ENCODE data around the gene LRRC52.

Gene LRRC52, protein sequence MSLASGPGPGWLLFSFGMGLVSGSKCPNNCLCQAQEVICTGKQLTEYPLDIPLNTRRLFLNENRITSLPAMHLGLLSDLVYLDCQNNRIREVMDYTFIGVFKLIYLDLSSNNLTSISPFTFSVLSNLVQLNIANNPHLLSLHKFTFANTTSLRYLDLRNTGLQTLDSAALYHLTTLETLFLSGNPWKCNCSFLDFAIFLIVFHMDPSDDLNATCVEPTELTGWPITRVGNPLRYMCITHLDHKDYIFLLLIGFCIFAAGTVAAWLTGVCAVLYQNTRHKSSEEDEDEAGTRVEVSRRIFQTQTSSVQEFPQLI

DNA sequence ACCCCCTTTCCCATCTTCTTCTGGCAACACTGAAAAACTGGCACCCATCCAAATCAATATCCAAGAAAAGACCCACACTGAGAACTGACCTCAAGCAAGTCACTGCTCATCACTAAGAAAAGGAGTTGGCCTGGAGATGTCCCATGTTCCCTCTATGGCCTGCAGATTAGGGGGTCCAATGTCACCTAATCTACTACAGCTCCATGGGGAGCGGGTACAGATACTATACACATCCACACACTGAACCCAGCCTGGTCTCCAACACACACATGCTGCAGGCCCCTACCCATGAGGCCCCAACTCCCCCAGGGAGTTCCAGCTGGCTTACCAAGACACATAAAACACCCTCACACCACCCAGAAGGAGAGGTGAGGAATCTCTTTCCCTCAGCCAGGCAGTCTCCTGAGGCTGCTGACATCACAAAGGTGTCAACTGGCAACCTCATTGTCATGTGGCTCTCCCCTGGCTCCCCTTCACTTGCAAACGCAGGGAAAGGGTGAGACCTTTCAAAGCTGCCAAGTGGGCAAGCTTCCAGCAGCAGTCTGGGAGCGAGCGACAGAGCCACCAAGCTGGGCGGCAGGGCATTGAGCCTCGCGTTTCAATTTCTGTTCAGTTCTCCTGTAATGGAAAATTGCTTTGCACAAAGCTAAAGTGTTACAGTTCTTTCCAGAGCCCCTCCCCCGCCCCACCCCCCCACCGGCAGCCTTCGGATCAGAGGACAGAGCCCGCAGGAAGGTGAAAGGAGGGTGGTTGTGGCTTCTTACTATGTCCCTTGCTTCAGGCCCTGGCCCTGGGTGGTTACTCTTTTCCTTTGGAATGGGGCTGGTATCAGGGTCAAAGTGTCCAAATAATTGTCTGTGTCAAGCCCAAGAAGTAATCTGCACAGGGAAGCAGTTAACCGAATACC lies at the start of gene LRRC52:
Gene LRRC52 (plus strand): TSS at position 469 of the 907 bp plus-strand sequence. CDS start 297 bp downstream, at position 766.
- DNase-seq (ENCODE audit: low spot score) = no peak

DNA sequence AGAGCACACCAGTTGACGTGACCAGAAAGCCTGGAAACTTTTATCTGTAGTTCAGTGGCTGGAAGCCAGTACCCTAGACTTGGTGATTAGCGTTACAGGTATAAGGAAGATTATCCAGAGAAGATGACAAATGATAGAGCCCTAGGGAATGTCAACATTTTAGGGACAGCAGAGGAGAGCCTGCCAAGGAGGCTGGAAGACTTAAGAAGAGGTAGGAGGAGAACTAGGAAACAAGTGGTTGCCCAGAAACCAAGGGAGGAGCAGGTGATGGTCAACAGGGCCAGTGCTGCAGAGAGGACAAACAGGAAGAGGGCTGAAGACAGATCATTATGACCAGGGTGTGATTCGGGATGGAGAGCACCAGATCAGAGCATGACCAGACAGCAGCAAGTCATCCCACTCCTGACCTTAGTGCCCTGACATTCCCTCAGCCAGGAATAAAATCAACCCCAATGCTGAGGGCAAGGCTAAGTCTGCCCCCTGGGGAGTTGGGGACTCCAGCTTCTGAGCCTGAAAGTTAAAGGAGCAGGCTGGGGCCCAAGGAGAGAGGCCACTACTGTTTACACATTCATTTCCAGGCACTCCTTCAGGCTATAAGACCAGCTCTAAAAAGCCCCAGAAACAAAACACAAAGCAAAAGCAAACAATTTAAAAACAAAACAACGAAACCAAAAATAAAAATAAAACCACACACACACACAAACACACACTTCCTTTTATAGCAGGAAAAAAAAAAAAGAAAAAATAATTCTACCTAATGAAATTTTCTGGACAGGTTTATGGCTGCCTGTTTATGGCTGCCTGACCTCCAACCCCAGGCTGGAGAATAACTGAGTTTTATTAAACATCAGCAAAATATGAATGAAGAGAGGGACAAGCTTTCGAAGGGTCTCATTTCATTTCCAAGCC lies 48.6 kb upstream of the LRRC52 start:
- no peak for DNase-seq (ENCODE audit: low spot score)

DNA sequence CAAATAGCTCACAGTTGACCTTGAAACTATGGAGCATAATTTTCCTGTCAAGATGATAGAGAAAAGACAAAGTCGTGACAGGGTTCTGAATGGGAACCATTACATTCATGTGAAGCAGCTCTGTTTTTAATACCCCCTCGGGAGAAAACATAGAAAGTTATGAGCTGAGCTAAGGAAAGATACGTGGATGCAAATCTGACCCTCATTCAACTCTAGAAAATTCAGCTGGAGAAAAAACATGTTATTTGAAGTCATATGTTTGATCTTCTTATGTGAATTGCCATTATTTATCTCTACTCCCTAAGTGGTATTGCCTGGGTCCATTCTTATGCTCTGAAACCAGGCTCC lies 48.0 kb upstream of the LRRC52 start:
- DNase-seq (ENCODE audit: low spot score) = no peak

DNA sequence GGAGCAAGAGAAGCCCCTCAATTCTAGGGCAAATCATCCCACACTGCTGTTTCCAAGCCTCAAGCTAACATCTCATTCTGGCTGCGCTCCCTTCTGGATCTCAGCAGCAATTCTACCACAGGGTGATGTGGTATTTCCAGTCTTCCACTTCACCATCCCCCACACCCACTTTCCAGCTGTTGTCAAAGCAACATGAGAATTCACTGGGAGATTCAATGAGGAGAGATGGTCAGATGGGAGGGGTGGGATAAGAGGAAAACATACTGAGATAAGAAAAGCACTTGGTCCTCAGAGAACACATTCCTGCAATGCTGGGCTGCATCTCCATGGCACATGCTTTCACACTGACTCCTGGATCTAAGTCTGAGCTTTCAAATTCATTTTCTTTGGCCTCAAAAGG lies 47.3 kb upstream of the LRRC52 start:
- DNase-seq (ENCODE audit: low spot score) = no peak

DNA sequence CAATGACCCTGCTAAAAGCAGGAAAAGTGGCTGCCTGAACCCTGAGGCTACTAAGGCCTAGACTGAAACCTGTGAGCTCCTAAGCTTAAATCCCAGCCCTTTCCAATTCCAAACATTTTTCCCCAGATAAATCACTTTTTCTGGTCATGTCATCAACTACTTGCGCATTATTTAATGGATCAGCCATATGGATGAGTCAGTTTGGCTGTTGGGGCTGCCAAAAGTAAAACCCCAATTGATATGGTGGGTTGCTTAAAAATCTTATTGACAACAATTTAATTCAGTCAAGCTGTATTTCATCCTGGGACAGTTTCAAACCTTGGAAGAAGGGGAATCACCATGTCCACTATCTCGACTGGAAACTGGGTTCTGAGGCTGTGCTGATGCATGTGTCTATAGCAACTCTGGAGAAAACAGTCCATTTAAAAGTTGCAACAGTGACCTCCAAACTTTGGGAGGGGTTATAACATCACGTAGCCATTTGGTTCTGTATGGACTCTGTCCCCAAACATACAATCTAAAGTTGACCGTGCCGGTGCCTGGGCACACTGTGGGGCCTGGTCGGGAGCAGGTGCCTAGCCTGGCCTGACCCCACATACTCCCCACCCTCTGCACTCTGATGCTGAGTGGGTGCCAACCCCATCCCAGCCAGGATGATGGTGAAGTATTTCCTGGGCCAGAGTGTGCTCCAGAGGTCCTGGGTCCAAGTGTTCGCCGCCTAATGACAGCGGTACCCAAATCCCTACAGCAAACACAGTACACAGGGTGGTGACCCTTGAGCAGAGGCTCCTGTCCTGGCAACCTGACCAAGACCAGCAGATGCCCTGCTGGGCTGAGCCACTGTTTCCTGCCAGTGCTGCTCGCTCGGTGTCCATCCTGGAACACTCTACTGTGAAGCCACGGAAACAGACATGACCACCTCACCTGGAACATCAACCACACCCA lies 46.5 kb upstream of the LRRC52 start:
- no peak for DNase-seq (ENCODE audit: low spot score)

DNA sequence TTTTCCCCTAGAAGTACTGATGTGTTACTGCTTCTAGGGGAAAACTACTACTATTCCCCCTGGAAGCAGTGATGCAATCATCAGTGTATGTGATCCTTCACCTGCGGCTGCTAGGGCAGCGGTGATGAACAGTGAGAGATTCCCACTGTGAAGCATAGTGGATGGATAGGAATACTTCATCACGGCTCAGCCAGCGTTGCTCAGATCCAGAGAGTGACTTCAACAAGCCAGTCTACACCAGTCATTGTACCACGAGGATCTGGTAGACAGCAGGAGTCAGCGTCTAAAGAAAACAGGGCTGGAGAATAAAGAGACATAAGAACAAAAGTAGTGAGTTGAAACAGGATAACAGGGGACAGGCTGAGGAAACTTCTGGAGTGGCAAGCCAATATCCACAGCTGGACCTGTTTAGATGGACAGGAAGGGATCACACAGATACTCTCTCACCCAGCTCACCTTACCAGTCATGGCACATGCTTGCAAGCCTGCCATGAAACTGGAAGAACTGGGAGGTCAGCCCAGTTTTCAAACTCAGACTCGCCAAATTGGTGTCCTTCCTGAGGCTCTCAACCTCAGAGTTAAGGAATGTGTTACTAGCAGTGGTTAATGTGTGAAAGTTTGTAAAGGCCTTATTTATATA lies 42.4 kb upstream of the LRRC52 start:
- no peak for DNase-seq (ENCODE audit: low spot score)

DNA sequence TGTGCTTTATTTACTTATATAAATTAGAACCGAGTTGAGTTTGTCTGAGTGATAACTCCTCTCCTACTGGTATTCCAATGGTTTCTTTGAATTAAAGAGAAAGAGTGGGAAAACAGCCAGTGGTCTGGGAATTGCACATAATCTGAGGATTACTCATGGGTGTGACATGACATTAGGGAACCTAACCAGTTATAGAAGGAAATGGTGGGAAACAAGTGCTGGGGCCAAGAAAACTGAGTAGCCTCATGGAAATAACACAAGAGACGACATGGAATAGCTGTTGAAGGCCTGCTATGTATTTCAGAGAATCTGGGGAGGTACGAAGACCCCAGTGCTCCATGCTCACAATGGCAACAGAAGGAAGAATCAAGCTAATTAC lies 41.8 kb upstream of the LRRC52 start:
- no peak for DNase-seq (ENCODE audit: low spot score)

DNA sequence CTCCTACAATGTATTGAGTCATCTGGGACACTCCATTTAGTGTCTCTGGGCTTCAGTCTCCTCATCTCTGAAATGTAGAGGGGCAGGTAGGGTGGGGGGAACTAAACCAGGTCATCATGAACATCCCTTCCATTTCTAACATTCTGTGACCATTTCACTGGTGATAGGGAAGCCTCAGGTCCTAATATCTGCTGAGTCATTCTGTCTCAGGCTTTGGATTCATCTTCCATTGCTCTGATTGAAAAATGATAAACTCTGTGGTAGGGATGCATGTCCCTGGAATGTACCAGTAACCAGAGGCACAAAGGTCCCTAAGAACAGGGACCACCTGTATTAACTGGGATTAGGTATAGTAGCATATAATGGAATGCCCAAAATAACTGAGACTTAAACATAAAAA lies 36.2 kb upstream of the LRRC52 start:
- DNase-seq (ENCODE audit: low spot score) = no peak

DNA sequence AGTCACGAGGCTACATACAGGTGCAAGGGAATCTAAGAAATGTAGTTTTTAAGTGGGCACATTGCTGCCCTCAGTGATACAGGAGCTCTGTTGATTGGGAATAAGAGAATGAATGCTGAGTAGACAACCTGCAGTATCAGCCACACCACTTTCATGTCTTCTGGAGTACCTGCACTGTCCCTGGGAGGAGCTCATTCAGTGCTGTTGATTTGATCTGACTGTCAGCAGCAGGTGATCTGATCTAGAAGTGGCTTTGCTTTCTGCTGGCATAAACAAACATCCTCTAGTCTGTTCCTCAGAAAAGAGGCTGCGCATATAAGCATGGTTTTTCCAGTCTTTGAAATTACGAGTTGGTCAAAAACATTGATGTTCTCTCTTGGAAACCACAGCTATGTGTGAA lies 35.5 kb upstream of the LRRC52 start:
- DNase-seq (ENCODE audit: low spot score) = no peak

DNA sequence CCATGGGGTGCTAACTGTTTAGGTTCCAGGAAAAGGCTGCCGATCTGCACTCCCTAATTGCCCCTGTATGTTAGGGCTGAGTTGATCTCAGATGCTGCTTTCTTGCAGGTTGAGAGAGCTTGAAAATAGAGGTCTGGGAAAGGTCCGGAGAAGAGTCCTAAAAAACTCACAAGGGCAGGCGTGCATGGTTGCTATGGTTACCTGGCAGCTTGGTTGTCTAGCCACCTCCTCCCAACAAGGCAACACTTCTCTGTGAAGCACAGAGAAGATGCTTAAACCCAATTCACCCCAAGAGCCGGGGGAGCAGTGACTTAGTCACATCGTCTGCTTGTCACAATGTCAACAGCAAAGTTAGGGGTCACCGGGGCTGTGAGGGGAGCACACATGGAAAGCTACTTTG lies 31.0 kb upstream of the LRRC52 start:
- no peak for DNase-seq (ENCODE audit: low spot score)

DNA sequence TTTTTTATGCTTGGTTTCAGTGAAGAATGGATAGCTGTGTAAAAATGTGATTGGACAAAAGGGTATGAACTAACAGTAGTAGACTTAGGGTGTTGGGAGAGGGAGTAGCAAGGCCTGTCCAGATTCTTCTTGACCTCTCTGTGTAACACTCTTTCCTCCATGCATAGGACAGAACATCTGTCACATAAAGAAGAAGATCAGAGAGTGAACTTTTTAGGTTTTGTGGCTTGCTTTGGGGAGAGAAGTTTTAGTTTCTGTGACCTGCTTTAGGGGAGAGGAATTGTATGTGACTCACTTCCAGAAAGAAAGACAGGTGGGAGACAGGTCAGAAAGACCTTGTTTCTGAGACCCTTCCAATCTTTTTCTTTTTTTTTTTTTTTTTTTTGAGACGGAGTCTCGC lies 27.3 kb upstream of the LRRC52 start:
- no peak for DNase-seq (ENCODE audit: low spot score)

DNA sequence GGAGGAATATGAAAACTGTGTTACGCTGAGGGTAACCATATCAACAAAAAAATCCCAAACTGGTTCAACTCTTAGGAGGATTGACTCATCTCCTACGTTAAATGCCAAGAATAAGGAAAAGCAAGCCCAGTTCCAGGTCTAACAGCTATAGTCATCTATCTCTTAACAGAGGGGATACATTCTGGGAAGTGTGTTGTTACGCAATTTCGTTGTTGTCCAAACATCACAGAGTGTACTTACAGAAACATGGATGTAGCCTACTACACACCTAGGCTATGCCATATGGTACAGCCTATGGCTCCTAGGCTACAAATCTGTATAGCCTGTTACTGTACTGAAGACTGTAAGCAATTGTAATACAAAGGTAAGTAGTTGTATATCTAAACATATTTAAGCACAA lies 23.2 kb upstream of the LRRC52 start:
- DNase-seq (ENCODE audit: low spot score) = no peak

DNA sequence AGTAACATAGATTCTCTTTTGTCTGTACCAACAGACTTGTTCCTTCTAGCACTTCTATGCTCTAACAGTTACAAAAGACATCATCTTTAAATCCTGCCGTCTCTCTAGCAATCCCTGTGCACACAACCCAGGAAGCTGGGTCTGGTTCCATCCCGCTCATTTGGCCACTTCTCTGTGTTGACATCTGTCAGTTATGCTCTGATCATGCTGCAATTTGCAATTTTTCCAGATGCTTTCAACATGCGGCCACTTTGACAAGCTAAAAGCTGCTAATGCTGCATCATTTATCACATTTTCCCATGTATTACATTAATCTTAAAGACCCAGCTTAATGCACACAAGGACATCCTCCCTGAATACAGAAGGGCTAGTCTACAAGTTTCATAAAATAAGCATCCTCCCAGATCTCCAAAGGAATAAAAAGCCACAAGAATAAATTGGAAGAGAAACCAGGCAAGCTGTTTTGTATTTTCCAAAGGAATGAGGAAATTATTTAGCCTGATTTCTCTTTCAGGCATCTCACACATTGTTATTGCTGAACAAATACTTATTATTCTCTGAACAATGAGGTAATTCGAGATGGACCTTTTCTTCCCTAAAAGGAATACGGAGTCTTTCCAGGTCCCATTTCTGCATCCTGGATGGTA lies 19.0 kb upstream of the LRRC52 start:
- no peak for DNase-seq (ENCODE audit: low spot score)

DNA sequence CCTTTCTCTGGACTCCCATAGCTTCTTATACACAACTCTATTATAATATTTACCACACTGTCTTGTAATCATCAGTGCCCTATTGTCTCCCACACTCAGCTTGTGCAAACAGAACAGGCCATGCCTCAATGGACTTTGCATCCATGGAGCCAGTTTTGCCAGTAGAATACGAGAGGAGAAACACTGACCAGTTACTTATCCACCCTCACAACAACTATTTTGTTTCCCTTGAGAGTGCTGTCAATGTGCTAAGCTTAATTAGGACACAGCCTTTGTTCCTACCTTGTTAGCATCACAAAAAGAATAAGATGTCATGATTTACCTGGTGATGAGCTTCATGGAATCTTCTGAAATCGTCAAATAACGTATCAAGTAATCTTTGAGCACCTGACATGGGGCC lies 18.1 kb upstream of the LRRC52 start:
- DNase-seq (ENCODE audit: low spot score) = no peak

DNA sequence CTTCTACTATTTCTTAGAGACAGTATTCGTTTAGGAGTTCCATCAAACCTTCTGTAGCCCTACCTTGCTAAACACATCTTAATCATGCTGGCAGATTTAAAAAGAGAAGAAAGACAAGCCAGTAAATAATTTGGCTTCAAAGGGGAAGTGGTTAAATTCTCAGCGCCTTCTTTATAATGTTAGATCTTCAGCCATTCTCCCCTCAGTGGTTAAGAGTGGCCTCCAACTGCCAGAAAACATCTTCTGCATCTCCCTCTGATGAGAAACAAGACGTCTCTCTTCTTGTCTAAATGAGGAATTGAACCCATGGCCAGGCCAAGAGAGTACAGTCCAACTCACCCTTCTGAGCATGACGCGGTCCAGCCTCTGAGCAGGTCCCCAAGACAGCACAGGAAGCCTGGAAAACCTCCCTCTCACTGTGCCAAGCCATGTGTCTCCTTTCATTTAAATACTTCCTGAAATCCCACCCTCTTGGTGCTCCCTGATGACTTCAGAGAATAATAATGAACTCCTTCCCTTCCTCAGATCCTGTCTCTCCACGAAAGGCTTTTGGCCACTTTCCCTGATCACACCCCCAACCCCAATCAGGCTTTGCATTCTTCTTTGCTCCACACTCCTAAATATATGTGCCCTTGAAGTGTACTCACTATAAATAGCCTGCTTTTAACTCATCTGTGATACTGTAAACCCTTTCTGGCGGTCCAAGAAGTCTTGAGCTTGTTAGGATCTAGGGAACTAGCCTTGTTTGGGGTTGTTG lies 16.4 kb upstream of the LRRC52 start:
- no peak for DNase-seq (ENCODE audit: low spot score)

DNA sequence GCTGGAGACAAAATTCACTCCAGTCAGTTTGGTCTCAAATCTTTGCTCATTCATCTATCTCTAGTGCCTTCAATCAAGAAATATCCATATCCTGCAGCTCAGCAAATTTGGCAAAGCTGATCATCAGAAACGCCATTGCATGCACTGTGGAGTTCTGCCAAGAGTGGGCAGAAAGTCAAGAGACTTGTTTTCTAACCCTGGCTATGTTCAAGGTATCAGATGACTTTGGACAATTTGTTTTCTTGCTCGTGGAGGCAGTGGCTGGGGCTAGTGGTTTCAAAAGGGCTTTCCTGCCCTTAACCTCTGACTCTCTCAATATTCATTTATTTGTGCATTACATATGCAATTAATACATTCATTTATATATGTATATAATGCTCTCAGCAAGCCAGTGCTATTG lies 12.8 kb upstream of the LRRC52 start:
- DNase-seq (ENCODE audit: low spot score) = no peak

DNA sequence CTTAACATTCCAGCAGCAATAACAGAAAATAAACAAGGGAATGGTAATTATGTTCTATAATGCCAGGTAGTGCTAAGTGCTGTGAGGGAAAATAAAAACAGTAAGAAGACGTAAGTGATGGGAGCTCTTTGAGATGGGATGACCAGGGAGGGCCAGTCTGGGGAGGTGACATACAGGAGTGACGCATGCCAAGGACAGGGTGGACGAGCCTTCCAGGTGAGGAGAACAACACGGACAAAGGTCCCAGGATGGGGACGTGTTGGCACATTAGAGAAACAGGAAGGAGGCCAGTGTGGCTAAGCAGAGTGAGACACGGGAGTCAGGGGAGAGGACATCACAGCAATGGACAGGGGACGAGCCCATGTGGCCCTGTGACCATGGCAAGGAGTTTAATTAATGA lies 11.7 kb upstream of the LRRC52 start:
- no peak for DNase-seq (ENCODE audit: low spot score)

DNA sequence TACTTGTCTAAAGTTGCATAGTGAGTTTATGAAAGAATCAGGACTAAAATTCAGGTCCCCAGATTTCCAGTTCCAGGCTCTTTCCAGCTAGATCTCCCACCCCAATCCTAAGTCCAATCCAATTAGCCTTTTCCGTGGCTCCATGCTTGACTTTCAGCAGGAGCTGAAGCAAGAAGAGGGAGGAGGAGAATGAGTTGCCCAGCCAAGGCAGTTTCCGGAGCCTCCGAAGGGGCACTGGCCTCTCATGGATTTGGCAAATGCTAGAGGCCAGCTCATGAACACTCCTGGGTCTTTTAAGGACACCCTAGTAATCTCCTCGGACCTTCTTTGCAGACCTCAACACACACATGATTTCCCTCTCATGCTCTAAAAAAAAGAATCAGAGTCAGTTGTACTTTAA lies 10.5 kb upstream of the LRRC52 start:
- DNase-seq (ENCODE audit: low spot score) = no peak

DNA sequence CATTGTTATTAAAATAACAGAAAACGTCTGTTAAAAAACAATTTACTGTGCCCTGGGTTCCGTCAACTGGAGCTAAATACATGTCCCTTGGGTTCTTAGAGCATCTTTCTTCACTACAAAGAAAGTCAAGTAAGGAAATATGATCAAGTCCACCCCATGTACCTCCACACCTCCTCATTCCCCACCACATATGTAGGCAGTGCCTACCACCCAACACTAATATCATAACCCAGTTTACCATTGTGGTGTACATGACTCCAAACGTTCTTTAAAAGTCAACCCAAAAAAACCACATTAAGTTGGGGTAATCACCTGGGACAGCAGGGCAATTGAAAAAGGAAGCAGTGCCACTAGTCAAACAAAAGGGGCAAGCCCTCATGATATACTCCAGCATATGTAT lies 7.8 kb upstream of the LRRC52 start:
- DNase-seq (ENCODE audit: low spot score) = no peak

Data from AG20443 (cell line).